ENCODE measurements around the gene PLA2G4B. TPM values are rescaled to one million over a fixed set of nuclear protein-coding genes. Genes with fewer than 3 reads are reported as not detected.

PLA2G4B gene
- total and polyA plus RNA-seq, 7 experiments from 2014 or later: 0.98 to 69.9 (median 33.7) TPM

- peak overlapping the region in 3 of 9 donors; percentile 27 to 87 (median 46) for H3K27ac Mint-ChIP-seq
Observed at GRCh38 chr15:41791547-41791937, 47.1 kb upstream of the PLA2G4B start.

GRCh38 chr15:41792000-41792637, 46.5 kb upstream of the PLA2G4B start:
- no peak overlapping the region for H3K4me3 ChIP-seq (ENCODE audit: low read length)
- H3K27me3 ChIP-seq (ENCODE audit: control insufficient read depth in 2 of 2, insufficient read depth in 2 of 2, low read length in 2 of 2): no peaks in the 10 kb centered on the region
- Mint-ChIP-seq H3K27me3 (no peaks in the 10 kb centered on the region), H3K27ac (no peak overlapping the region), H3K36me3 (peaks cover 0 to 2% (median 0%) of the 10 kb centered on the region in 5 donors), H3K4me3 (peak overlapping the region in 1 of 10 donors; percentile 59), H3K4me1 (peaks cover 58 to 83% (median 67%) of the 10 kb centered on the region in 7 donors), H3K9me3 (no peaks in the 10 kb centered on the region)
- DNase-seq: no peak
- ATAC-seq: no peak
- POLR2A ChIA-PET: interaction anchor here (0.6 kb wide), 1 partner anchor 97 kb away, joined by 4 read pairs; no protein-coding TSS in a partner anchor
- CTCF ChIA-PET: no interaction called here
- no peak overlapping the region for H3K27ac ChIP-seq (ENCODE audit: low read depth, low read length)
- H3K9me3 ChIP-seq (ENCODE audit: control insufficient read depth in 2 of 3, low read length in 3 of 3): no peaks in the 10 kb centered on the region
- H3K36me3 ChIP-seq (ENCODE audit: control insufficient read depth in 2 of 3, insufficient read depth in 3 of 3, low read length in 3 of 3): no peaks in the 10 kb centered on the region
- H3K4me1 ChIP-seq (ENCODE audit: control insufficient read depth in 2 of 2, insufficient read depth in 2 of 2, low read length in 2 of 2): peaks cover 8 to 10% of the 10 kb centered on the region in 2 donors
- intact Hi-C loops (cut with micrococcal nuclease): loop anchor here (2.0 kb wide), 2 partner anchors 15 to 17 kb away; partner anchors contain the start of gene MAPKBP1 (in 1 of the 2)

More at GRCh38 chr15:41791547-41791937, 47.1 kb upstream of the PLA2G4B start:
- CTCF ChIA-PET: no interaction called here
- intact Hi-C loops (cut with micrococcal nuclease): loop anchor here (2.0 kb wide), 2 partner anchors 15 to 17 kb away; partner anchors contain the start of gene MAPKBP1 (in 1 of the 2)
- Histone ChIP-seq H3K9me3 (ENCODE audit: control insufficient read depth in 2 of 3, low read length in 3 of 3) (no peaks in the 10 kb centered on the region), H3K4me3 (ENCODE audit: low read length) (no peak overlapping the region), H3K36me3 (ENCODE audit: control insufficient read depth in 2 of 3, insufficient read depth in 3 of 3, low read length in 3 of 3) (no peaks in the 10 kb centered on the region), H3K27me3 (ENCODE audit: control insufficient read depth in 2 of 2, insufficient read depth in 2 of 2, low read length in 2 of 2) (no peaks in the 10 kb centered on the region), H3K27ac (ENCODE audit: low read depth, low read length) (no peak overlapping the region), H3K4me1 (ENCODE audit: control insufficient read depth in 2 of 2, insufficient read depth in 2 of 2, low read length in 2 of 2) (peaks cover 8 to 10% of the 10 kb centered on the region in 2 donors)
- Mint-ChIP-seq H3K4me1 (peaks cover 55 to 78% (median 63%) of the 10 kb centered on the region in 7 donors), H3K27me3 (no peaks in the 10 kb centered on the region), H3K36me3 (peaks cover 0 to 2% (median 0%) of the 10 kb centered on the region in 5 donors), H3K9me3 (no peaks in the 10 kb centered on the region), H3K4me3 (peak overlapping the region in 4 of 10 donors; percentile 23 to 70 (median 63))
- ATAC-seq (no peak), DNase-seq (no peak)
- POLR2A ChIA-PET: interaction anchor here (0.6 to 0.7 kb wide), 2 partner anchors 17 to 96 kb away, joined by 3 to 4 read pairs; partner anchors contain the start of gene MAPKBP1

- H3K36me3 ChIP-seq (ENCODE audit: control insufficient read depth in 2 of 3, insufficient read depth in 3 of 3, low read length in 3 of 3): peaks cover 0 to 3% (median 0%) of the 10 kb centered on the region in 3 experiments
- ATAC-seq: no peak
- CTCF ChIA-PET: interaction anchor here (0.6 to 2.7 kb wide), 3 partner anchors 18 to 912 kb away, joined by 3 to 8 read pairs (median 4); partner anchors contain the start of gene MAPKBP1
- no peak for DNase-seq
- Mint-ChIP-seq H3K27me3 (no peaks in the 10 kb centered on the region), H3K36me3 (peaks cover 0 to 2% (median 0%) of the 10 kb centered on the region in 5 donors), H3K27ac (peak overlapping the region in 1 of 9 donors; percentile 38), H3K4me3 (no peak overlapping the region), H3K4me1 (peaks cover 50 to 74% (median 62%) of the 10 kb centered on the region in 7 donors), H3K9me3 (no peaks in the 10 kb centered on the region)
- H3K4me3 ChIP-seq (ENCODE audit: low read length): no peak overlapping the region
- POLR2A ChIA-PET: no interaction called here
- intact Hi-C loops (cut with micrococcal nuclease): no loop called here
- H3K9me3 ChIP-seq (ENCODE audit: control insufficient read depth in 2 of 3, low read length in 3 of 3): no peaks in the 10 kb centered on the region
- peaks cover 8 to 10% of the 10 kb centered on the region in 2 donors for H3K4me1 ChIP-seq (ENCODE audit: control insufficient read depth in 2 of 2, insufficient read depth in 2 of 2, low read length in 2 of 2)
- H3K27me3 ChIP-seq (ENCODE audit: control insufficient read depth in 2 of 2, insufficient read depth in 2 of 2, low read length in 2 of 2): no peaks in the 10 kb centered on the region
- no peak overlapping the region for H3K27ac ChIP-seq (ENCODE audit: low read depth, low read length)
Observed at GRCh38 chr15:41794081-41794480, 44.6 kb upstream of the PLA2G4B start.

GRCh38 chr15:41795996-41796856, 42.4 kb upstream of the PLA2G4B start:
- ChIA-PET CTCF (interaction anchor here (0.5 to 2.7 kb wide), 4 partner anchors 13 to 23 kb away, joined by 3 to 8 read pairs (median 6); partner anchors contain the start of gene MAPKBP1), POLR2A (interaction anchor here (0.6 to 1.1 kb wide), 2 partner anchors 22 to 184 kb away, joined by 3 to 5 read pairs; partner anchors contain the start of gene MAPKBP1)
- intact Hi-C loops (cut with micrococcal nuclease): no loop called here
- Histone ChIP-seq H3K27ac (ENCODE audit: low read depth, low read length) (no peak overlapping the region), H3K36me3 (ENCODE audit: control insufficient read depth in 2 of 3, insufficient read depth in 3 of 3, low read length in 3 of 3) (peaks cover 0 to 22% (median 0%) of the 10 kb centered on the region in 3 experiments), H3K27me3 (ENCODE audit: control insufficient read depth in 2 of 2, insufficient read depth in 2 of 2, low read length in 2 of 2) (no peaks in the 10 kb centered on the region), H3K4me3 (ENCODE audit: low read length) (no peak overlapping the region), H3K9me3 (ENCODE audit: control insufficient read depth in 2 of 3, low read length in 3 of 3) (no peaks in the 10 kb centered on the region), H3K4me1 (ENCODE audit: control insufficient read depth in 2 of 2, insufficient read depth in 2 of 2, low read length in 2 of 2) (peaks cover 0 to 3% of the 10 kb centered on the region in 2 donors)
- H3K36me3 Mint-ChIP-seq: peaks cover 0 to 18% (median 9%) of the 10 kb centered on the region in 5 donors
- H3K27ac Mint-ChIP-seq: peak overlapping the region in 5 of 9 donors; percentile 63 to 79 (median 75)
- H3K4me1 Mint-ChIP-seq: peaks cover 28 to 52% (median 40%) of the 10 kb centered on the region in 7 donors
- H3K4me3 Mint-ChIP-seq: peak overlapping the region in 3 of 10 donors; percentile 11 to 33 (median 27)
- H3K9me3 Mint-ChIP-seq: no peaks in the 10 kb centered on the region
- no peaks in the 10 kb centered on the region for H3K27me3 Mint-ChIP-seq
- ATAC-seq: no peak
- DNase-seq: no peak

DNA sequence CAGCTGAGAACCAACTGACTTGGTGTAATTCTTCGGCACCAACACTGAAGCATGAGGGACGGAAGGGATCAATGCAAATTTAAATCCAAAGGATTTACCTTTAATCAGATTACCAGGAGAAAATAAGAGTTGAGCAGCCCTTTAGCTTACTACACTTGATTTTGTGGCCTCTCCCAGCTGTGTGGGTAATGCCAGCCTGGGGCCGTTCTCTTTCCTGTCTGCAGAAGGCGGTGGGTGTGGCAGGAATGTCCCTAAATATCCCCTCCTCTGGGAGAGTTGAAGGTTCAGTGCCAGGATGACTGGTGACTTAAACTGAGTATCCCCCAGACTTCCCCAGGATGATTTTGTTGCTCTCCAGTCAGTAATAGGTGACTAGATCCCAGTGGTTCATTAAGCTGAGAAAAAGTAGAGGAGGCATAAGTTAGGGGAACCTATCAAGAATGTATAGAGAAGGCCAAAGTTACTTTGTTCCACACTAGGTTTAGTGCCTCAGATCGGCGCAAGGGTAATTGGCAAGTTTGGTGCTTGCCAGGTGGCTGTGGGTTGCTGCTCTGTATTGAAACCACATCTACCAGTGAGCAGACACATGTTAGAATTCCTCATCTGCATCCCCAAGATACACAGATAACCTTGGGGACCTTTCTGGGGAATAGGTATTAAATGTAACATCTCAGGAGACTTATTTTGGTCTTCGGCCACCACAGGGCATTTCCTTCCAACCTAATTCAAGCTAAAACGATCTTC, 41.3 kb upstream of the PLA2G4B start:
- no peaks in the 10 kb centered on the region for H3K4me1 ChIP-seq (ENCODE audit: control insufficient read depth in 2 of 2, insufficient read depth in 2 of 2, low read length in 2 of 2)
- no peak overlapping the region for H3K27ac ChIP-seq (ENCODE audit: low read depth, low read length)
- H3K27me3 ChIP-seq (ENCODE audit: control insufficient read depth in 2 of 2, insufficient read depth in 2 of 2, low read length in 2 of 2): no peaks in the 10 kb centered on the region
- H3K4me3 ChIP-seq (ENCODE audit: low read length): no peak overlapping the region
- no peaks in the 10 kb centered on the region for H3K9me3 Mint-ChIP-seq
- H3K4me3 Mint-ChIP-seq: no peak overlapping the region
- peaks cover 0 to 21% (median 9%) of the 10 kb centered on the region in 5 donors for H3K36me3 Mint-ChIP-seq
- no peaks in the 10 kb centered on the region for H3K27me3 Mint-ChIP-seq
- H3K9me3 ChIP-seq (ENCODE audit: control insufficient read depth in 2 of 3, low read length in 3 of 3): no peaks in the 10 kb centered on the region
- ATAC-seq (no peak), DNase-seq (no peak)
- ChIA-PET CTCF (interaction anchor here (0.5 to 0.7 kb wide), 2 partner anchors 12 to 18 kb away, joined by 3 to 6 read pairs; no protein-coding TSS in a partner anchor), POLR2A (interaction anchor here (1.1 kb wide), 1 partner anchor 23 kb away, joined by 5 read pairs; the partner anchor contains the start of gene MAPKBP1)
- intact Hi-C loops (cut with micrococcal nuclease): no loop called here
- H3K36me3 ChIP-seq (ENCODE audit: control insufficient read depth in 2 of 3, insufficient read depth in 3 of 3, low read length in 3 of 3): peaks cover 0 to 23% (median 0%) of the 10 kb centered on the region in 3 experiments
- peak overlapping the region in 2 of 9 donors; percentile 34 to 42 for H3K27ac Mint-ChIP-seq
- H3K4me1 Mint-ChIP-seq: peaks cover 19 to 41% (median 29%) of the 10 kb centered on the region in 7 donors
